Retina (tissue), 1 donor: ENCODE data around the gene PIGV.
"Not testable (repeated sequence)": the region's sequence is repeated elsewhere in the genome, so short reads cannot be mapped to it uniquely, and the experiment has no call there.

ENCODE experiments used
- DNase-seq: peaks from one replicate; pipeline ENCODE4 v3.0.0-alpha.2; 2016

Gene PIGV

GRCh38 chr1:26833432-26834405, 46.0 kb downstream of the PIGV start:
- DNase-seq, result peak; percentile 49

GRCh38 chr1:26837665-26838064, 49.9 kb downstream of the PIGV start:
- DNase-seq, result not testable (repeated sequence)

GRCh38 chr1:26838474-26839338, 51.0 kb downstream of the PIGV start:
- DNase-seq, result no peak

GRCh38 chr1:26839339-26839722, 51.6 kb downstream of the PIGV start:
- DNase-seq, result no peak

GRCh38 chr1:26839779-26840178, 52.0 kb downstream of the PIGV start:
- DNase-seq, result no peak

- no peak for DNase-seq
Observed at GRCh38 chr1:26844424-26845196, 56.9 kb downstream of the PIGV start.

- DNase-seq, result not testable (repeated sequence)
Observed at GRCh38 chr1:26847826-26848225, 60.1 kb downstream of the PIGV start.
